ENCODE results near the gene DRAM1.
A peak's percentile ranks its signal among the peaks of the same experiment; 100 is the strongest.
"Not testable (repeated sequence)": the region's sequence is repeated elsewhere in the genome, so short reads cannot be mapped to it uniquely, and the experiment has no call there.

DRAM1 gene

DNA sequence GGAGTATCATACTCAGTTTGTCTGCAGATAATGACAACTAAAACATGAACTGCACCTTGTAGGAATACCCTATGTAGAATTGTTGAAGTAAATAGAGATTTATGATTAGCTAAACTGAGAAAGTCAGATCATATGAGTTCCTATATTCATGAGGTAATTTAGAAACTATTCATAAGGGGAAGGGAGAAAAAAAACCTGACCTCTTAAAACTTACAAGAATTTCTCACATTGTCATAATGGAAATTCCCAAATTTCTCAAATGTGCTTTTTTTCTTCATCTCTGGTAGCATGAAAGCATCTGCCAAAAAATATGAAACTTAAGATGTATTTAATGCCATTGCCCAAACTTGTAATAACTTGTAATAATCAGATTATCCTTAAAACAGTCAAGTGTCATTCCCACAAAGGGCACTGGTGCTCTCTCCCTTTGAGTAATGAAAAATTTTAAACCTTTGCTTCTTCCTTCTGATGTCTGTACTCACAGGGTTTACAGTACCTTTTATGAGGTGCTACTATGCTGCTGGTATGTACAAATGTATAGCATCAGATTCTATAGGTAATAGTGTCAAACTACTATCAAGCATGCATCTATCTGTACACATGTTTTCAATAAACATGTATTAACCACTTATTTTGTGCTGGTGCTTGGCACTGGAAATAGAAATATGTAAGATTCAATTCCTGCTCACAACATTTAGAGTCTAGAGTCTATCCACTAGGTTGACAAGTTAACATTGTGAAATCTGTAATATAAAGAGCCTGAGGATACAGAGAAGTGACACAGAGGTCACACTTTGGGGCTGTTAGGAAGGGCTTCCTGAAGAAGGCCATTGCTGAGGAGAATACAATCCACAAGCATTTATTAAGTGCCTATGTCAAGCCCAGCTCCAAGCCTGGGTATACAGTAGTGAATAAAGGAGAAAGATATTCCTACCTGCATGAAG, 17.4 kb upstream of the DRAM1 start:
- peak; percentile 64 for DNase-seq (ENCODE audit: low read depth)
- H3K4me3 ChIP-seq (ENCODE audit: low read depth, low read length): no peak overlapping the region; the same call in 1 of the 2 replicates
- TF ChIP-seq CTCF (IDR thresholded peaks at IDR 0.05; ENCODE audit: insufficient read depth, low read depth, low read length, missing control alignments): no peak

DNA sequence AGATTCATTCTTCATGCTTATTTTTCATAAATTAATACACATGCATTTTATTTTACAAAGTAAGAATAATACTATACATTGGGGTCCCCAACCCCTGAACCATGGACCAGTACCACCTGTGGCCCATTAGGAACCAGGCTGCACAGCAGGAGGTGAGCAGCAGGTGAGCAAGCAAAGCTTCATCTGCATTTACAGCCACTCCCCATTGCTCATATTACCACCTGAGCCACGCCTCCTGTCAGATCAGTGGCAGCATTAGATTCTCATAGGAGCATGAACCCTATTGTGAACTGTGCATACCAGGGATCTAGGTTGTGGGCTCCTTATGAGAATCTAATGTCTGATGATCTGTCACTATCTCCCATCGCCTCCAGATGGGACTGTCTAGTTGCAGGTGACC, 15.7 kb upstream of the DRAM1 start:
- not testable (repeated sequence) for H3K4me3 ChIP-seq (ENCODE audit: low read depth, low read length)

DNA sequence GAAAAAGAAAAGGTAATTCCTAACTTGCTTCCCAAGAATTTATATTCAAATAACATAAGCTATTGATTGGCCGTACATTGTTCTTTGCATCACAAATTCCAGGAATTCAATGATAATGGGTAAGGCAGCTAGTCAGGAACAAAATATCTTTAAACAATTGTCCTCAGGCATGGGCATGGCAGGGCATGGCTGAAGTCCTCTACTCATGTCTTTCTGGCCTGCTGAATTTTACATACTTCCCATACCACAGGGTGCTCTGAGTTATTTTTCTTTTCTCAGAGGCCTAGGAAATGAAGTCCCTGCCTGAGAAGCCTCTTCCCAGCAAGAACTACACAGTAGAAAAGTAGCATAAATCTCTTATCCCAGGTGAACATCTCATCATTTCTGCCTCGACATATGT, 15.1 kb upstream of the DRAM1 start:
- H3K4me3 ChIP-seq (ENCODE audit: low read depth, low read length): no peak overlapping the region
- no peak for TF ChIP-seq CTCF (IDR thresholded peaks at IDR 0.05; ENCODE audit: insufficient read depth, low read depth, low read length, missing control alignments)
- DNase-seq (ENCODE audit: low read depth): no peak

More for the DNA sequence above, 15.7 kb upstream of the DRAM1 start:
- not testable (repeated sequence) for DNase-seq (ENCODE audit: low read depth)

DNA sequence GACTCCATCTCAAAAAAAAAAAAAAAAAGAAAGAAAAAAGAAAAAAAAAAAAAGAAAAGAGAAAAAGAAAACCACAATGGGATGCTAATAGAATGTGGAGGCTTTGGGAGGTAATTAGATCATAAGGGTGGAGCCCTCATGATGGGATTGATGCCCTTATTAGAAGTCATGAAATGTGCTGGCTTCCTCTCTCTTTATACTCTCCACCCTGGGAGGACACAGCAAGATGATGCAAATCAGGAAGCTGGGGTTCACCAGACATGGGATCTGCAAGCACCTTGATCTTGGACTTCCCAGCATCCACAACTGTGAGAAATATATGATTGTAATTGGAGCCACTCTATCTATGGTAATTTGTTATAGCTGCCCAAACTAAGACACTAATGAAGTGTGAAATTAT, 13.4 kb upstream of the DRAM1 start:
- no peak for TF ChIP-seq CTCF (IDR thresholded peaks at IDR 0.05; ENCODE audit: insufficient read depth, low read depth, low read length, missing control alignments)

GRCh38 chr12:101866615-101867373, 10.6 kb upstream of the DRAM1 start:
- TF ChIP-seq CTCF (IDR thresholded peaks at IDR 0.05; ENCODE audit: insufficient read depth, low read depth, low read length, missing control alignments): no peak
- DNase-seq (ENCODE audit: low read depth): no peak
- no peak overlapping the region for H3K4me3 ChIP-seq (ENCODE audit: low read depth, low read length)

More for the DNA sequence above, 13.4 kb upstream of the DRAM1 start:
- H3K4me3 ChIP-seq (ENCODE audit: low read depth, low read length): no peak overlapping the region
- DNase-seq (ENCODE audit: low read depth): no peak

GRCh38 chr12:101867619-101868018, 9.8 kb upstream of the DRAM1 start:
- not testable (repeated sequence) for H3K4me3 ChIP-seq (ENCODE audit: low read depth, low read length); DNase-seq (ENCODE audit: low read depth)

DNA sequence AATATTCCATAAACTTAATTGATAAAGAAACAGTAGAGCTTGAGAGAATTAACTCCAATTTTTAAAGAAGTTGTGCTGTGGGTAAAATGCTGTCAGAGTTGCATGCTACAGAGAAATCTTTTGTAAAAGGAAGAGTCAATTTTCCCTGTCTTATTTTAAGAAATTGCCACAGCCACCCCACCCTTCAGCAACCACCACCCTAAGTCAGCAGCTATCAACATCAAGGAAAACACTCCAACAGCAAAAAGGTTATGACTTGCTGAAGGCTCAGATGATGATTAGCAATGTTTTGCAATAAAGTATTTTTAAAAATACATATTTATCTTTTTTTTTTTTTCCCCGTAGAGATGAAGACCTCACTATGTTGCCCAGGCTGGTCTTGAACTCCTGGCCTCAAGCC, 6.5 kb upstream of the DRAM1 start:
- H3K4me3 ChIP-seq (ENCODE audit: low read depth, low read length): no peak overlapping the region
- no peak for DNase-seq (ENCODE audit: low read depth)
- TF ChIP-seq CTCF (IDR thresholded peaks at IDR 0.05; ENCODE audit: insufficient read depth, low read depth, low read length, missing control alignments): no peak
